ENCODE measurements around the gene TFEC.

Gene TFEC

GRCh38 chr7:115920367-115920766, 110.2 kb downstream of the TFEC start:
- DNase-seq (ENCODE audit: extremely low spot score), result no peak
- POLR2A ChIA-PET, result no interaction called here
- no peak for TF ChIP-seq CTCF (IDR thresholded peaks at IDR 0.05; ENCODE audit: control extremely low read depth, extremely low read depth, low read depth, missing control alignments)
- CTCF ChIA-PET, result interaction anchor here (1.5 kb wide), 1 partner anchor 9 kb away, joined by 4 read pairs; no protein-coding TSS in a partner anchor

DNA sequence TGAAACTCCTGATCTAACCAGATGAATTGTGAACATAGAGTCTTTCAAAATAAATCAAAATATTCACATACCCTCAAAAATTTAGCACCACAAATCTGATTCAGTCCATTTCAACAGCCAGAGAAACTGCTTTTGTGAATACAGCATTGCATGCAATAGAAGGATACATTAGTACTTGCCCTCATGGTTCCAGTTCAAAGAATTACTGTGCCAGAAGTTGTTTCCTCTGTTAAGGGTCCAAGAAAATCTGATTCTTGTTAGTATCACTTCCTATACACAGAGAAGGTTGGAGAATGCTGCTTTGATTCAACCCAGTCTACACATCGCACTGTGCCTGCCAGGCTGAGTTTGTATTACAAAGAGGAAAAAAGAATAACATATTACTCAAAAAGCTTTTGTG, 115.6 kb downstream of the TFEC start:
- no peak for DNase-seq (ENCODE audit: extremely low spot score)
- POLR2A ChIA-PET, result no interaction called here
- CTCF ChIA-PET, result interaction anchor here (1.2 kb wide), 1 partner anchor 11 kb away, joined by 3 read pairs; no protein-coding TSS in a partner anchor
- no peak for TF ChIP-seq CTCF (IDR thresholded peaks at IDR 0.05; ENCODE audit: control extremely low read depth, extremely low read depth, low read depth, missing control alignments)

- ChIA-PET POLR2A (no interaction called here), CTCF (interaction anchor here (1.4 kb wide), 1 partner anchor 9 kb away, joined by 4 read pairs; no protein-coding TSS in a partner anchor)
- no peak for TF ChIP-seq CTCF (IDR thresholded peaks at IDR 0.05; ENCODE audit: control extremely low read depth, extremely low read depth, low read depth, missing control alignments)
- DNase-seq (ENCODE audit: extremely low spot score), result no peak
These were observed 119.1 kb downstream of the TFEC start for GRCh38 chr7:115911465-115911864.

DNA sequence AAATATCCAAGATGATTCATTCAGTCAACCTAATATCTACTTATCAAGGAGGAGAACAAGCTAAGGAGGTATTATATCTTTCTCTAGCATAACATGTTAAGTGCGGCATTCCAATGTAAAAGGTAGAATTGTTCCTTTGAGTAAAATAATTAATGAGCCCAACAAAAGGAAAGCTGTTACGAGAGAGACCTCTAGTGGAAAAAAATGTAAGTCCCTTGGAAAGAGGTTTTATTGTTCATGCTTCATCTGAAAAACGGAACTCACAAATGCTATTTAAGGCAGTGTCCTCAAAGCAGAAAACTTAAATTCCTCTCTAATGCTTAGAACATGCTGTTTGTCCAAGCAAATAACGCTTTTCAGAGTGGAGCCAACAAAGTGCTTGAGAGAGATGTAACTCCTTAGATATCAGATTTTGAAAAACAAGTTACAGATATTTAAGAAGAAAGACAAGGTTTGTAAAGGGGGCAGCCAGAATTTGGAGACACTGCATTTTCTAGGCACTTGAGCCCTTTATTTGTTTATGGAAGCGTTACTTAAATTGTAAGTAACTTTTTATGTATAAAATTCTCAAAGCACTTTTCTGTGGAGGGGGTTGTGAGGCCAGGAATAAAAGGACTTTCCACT, 119.9 kb downstream of the TFEC start:
- no peak for DNase-seq (ENCODE audit: extremely low spot score)
- ChIA-PET CTCF (no interaction called here), POLR2A (interaction anchor here (0.6 kb wide), 1 partner anchor 597 kb away, joined by 3 read pairs; no protein-coding TSS in a partner anchor)
- TF ChIP-seq CTCF (IDR thresholded peaks at IDR 0.05; ENCODE audit: control extremely low read depth, extremely low read depth, low read depth, missing control alignments), result peak; percentile 40

DNA sequence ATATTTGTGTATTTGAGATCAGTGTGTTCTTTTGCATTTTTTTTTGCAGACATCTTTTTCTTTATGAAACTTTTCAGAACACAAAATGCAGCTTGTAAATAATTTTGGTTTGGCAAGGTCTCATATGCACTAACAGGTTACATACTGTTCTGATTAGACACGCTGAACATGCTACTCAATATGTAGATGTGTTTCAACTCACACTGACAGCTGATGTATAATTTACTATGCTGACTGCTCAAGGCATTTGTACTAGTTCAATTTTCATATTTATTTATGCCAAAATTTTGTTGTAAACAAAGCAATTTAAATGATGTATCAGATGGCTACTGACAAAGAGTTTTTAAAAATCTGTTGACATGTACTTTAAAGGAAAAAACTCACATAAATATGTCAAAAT, 123.8 kb downstream of the TFEC start:
- CTCF ChIA-PET, result interaction anchor here (1.9 kb wide), 1 partner anchor 11 kb away, joined by 5 read pairs; no protein-coding TSS in a partner anchor
- no peak for DNase-seq (ENCODE audit: extremely low spot score)

GRCh38 chr7:115889669-115889984, 140.9 kb downstream of the TFEC start:
- POLR2A ChIA-PET, result no interaction called here
- CTCF ChIA-PET, result no interaction called here
- no peak for TF ChIP-seq CTCF (IDR thresholded peaks at IDR 0.05; ENCODE audit: control extremely low read depth, extremely low read depth, low read depth, missing control alignments)
- no peak for DNase-seq (ENCODE audit: extremely low spot score)

More for the DNA sequence above, 123.8 kb downstream of the TFEC start:
- POLR2A ChIA-PET, result no interaction called here
- TF ChIP-seq CTCF (IDR thresholded peaks at IDR 0.05; ENCODE audit: control extremely low read depth, extremely low read depth, low read depth, missing control alignments), result no peak

Measured in GM10248 (cell line).